HL-60/S4 treated with retinoic acid at 250 ng/mL for 4 days and 3 days (cell line): Measurements from ENCODE around the gene TIMMDC1.

Experiments
- in situ Hi-C: fragments of 300-500 bp; cut with MboI; formaldehyde crosslinking; loops from 2 replicates; pipeline ENCODE4 v1.7.0; 2022; ENCODE audit warnings: low sequenced_read_pairs

Gene TIMMDC1

GRCh38 chr3:119498186-119499011 lies at the start of gene TIMMDC1:
Gene TIMMDC1 (plus strand): TSS chr3:119498547. CDS start chr3:119498734, 187 bp downstream.
- in situ Hi-C loops: no loop called here

- in situ Hi-C loops: no loop called here
Measured at GRCh38 chr3:119453822-119454221, 44.5 kb upstream of the TIMMDC1 start.

GRCh38 chr3:119456469-119456868 lies 41.9 kb upstream of the TIMMDC1 start:
- in situ Hi-C loops: no loop called here

GRCh38 chr3:119457246-119457645 lies 41.1 kb upstream of the TIMMDC1 start:
- in situ Hi-C loops: no loop called here

GRCh38 chr3:119463171-119464169 lies 34.9 kb upstream of the TIMMDC1 start, which contains the start of gene TMEM39A:
Gene TMEM39A (minus strand): TSS chr3:119463615. CDS start chr3:119462074, 1,541 bp downstream.
- in situ Hi-C loops: no loop called here

GRCh38 chr3:119468041-119468440 lies 30.3 kb upstream of the TIMMDC1 start:
- in situ Hi-C loops: no loop called here

GRCh38 chr3:119469418-119470189 lies 28.7 kb upstream of the TIMMDC1 start:
- in situ Hi-C loops: no loop called here

- in situ Hi-C loops: no loop called here
Measured at GRCh38 chr3:119470866-119471265, 27.5 kb upstream of the TIMMDC1 start.

- in situ Hi-C loops: no loop called here
Measured at GRCh38 chr3:119481079-119481478, 17.3 kb upstream of the TIMMDC1 start.

- in situ Hi-C loops: no loop called here
Measured at GRCh38 chr3:119483101-119483500, 15.2 kb upstream of the TIMMDC1 start.

- in situ Hi-C loops: no loop called here
Measured at GRCh38 chr3:119485563-119485962, 12.8 kb upstream of the TIMMDC1 start.

- in situ Hi-C loops: no loop called here
Measured at GRCh38 chr3:119490153-119490552, 8.2 kb upstream of the TIMMDC1 start.

GRCh38 chr3:119492128-119492527 lies 6.2 kb upstream of the TIMMDC1 start:
- in situ Hi-C loops: no loop called here

- in situ Hi-C loops: no loop called here
Measured at GRCh38 chr3:119492810-119493209, 5.5 kb upstream of the TIMMDC1 start.

- in situ Hi-C loops: no loop called here
Measured at GRCh38 chr3:119494597-119494996, 3.8 kb upstream of the TIMMDC1 start.

- in situ Hi-C loops: no loop called here
Measured at GRCh38 chr3:119497820-119498185, 544 bp upstream of the TIMMDC1 start.

- in situ Hi-C loops: no loop called here
Measured at GRCh38 chr3:119500265-119500664, 1.9 kb downstream of the TIMMDC1 start.

GRCh38 chr3:119500901-119501300 lies 2.6 kb downstream of the TIMMDC1 start:
- in situ Hi-C loops: no loop called here

- in situ Hi-C loops: no loop called here
Measured at GRCh38 chr3:119506631-119507030, 8.3 kb downstream of the TIMMDC1 start.

- in situ Hi-C loops: no loop called here
Measured at GRCh38 chr3:119507404-119507803, 9.1 kb downstream of the TIMMDC1 start.
